Chondrocyte (in vitro differentiated cells): ENCODE measurements around the gene ING2. TPM values are rescaled to one million over a fixed set of nuclear protein-coding genes. Genes with fewer than 3 reads are reported as not detected.
"Not testable (repeated sequence)": the region's sequence is repeated elsewhere in the genome, so short reads cannot be mapped to it uniquely, and the experiment has no call there.

Source experiments
- DNase-seq: peaks from one replicate; pipeline ENCODE4 v3.0.0; 2021; ENCODE audit warnings: mixed read lengths, low spot score
- H3K27ac Mint-ChIP-seq: one replicate; pipeline ENCODE4 v1.8.0; 2021; ENCODE audit warnings: mild to moderate bottlenecking, moderate library complexity, mixed read lengths; ENCODE audit not compliant: unreplicated experiment
- H3K27me3 Mint-ChIP-seq: 2 replicates; pipeline ENCODE4 v1.8.0; 2021; ENCODE audit warnings: low read depth, mixed read lengths
- H3K36me3 Mint-ChIP-seq: 2 replicates; pipeline ENCODE4 v1.8.0; 2021; ENCODE audit warnings: low read depth, mixed read lengths
- H3K4me1 Mint-ChIP-seq: 2 replicates; pipeline ENCODE4 v1.8.0; 2021; ENCODE audit warnings: low read depth, mild to moderate bottlenecking, mixed read lengths
- H3K4me3 Mint-ChIP-seq: one replicate; pipeline ENCODE4 v1.8.0; 2021; ENCODE audit warnings: mild to moderate bottlenecking, moderate library complexity, mixed read lengths; ENCODE audit not compliant: unreplicated experiment
- H3K9me3 Mint-ChIP-seq: 2 replicates; pipeline ENCODE4 v1.8.0; 2021; ENCODE audit warnings: low read depth, mixed read lengths
- total RNA-seq: library from RNA; stranded (reverse); gene quantifications from 3 replicates; pipeline ENCODE4 v1.2.1, GENCODE V29; 2021
- TF ChIP-seq, protein P1 (sequence below): fragments of 200-600 bp; sonication (generic); IDR thresholded peaks from 2 replicates; pipeline ENCODE4 v1.5.0; 2021; ENCODE audit warnings: antibody characterized with exemption, mild to moderate bottlenecking, moderate library complexity

The ING2 gene
- total RNA-seq, 1 donor from 2014 or later = 10.3 TPM

DNA sequence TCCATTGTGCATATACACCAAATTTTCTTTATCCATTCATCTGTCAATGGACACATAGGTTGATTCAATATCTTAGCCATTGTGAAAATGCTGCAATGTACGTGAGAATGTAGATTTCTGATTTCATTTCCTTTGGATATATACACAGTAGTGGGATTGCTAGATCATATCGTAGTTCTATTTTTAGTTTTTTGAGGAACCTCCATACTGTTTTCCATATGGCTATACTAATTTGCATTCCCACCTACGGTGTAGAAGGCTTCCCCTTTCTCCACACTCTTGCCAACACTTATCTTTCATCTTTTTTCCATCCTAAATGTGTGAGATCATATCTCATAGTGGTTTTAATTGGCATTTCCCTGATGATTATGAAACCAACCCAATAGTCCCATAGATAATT is 43.4 kb downstream of the ING2 start:
- TF ChIP-seq, protein P1, sequence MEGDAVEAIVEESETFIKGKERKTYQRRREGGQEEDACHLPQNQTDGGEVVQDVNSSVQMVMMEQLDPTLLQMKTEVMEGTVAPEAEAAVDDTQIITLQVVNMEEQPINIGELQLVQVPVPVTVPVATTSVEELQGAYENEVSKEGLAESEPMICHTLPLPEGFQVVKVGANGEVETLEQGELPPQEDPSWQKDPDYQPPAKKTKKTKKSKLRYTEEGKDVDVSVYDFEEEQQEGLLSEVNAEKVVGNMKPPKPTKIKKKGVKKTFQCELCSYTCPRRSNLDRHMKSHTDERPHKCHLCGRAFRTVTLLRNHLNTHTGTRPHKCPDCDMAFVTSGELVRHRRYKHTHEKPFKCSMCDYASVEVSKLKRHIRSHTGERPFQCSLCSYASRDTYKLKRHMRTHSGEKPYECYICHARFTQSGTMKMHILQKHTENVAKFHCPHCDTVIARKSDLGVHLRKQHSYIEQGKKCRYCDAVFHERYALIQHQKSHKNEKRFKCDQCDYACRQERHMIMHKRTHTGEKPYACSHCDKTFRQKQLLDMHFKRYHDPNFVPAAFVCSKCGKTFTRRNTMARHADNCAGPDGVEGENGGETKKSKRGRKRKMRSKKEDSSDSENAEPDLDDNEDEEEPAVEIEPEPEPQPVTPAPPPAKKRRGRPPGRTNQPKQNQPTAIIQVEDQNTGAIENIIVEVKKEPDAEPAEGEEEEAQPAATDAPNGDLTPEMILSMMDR = no peak
- Mint-ChIP-seq H3K4me1 (no peaks in the 10 kb centered on the region), H3K4me3 (no peak overlapping the region), H3K27me3 (peaks cover 2% of the 10 kb centered on the region), H3K27ac (no peak overlapping the region), H3K36me3 (no peaks in the 10 kb centered on the region), H3K9me3 (peaks cover 10% of the 10 kb centered on the region)
- DNase-seq = no peak

DNA sequence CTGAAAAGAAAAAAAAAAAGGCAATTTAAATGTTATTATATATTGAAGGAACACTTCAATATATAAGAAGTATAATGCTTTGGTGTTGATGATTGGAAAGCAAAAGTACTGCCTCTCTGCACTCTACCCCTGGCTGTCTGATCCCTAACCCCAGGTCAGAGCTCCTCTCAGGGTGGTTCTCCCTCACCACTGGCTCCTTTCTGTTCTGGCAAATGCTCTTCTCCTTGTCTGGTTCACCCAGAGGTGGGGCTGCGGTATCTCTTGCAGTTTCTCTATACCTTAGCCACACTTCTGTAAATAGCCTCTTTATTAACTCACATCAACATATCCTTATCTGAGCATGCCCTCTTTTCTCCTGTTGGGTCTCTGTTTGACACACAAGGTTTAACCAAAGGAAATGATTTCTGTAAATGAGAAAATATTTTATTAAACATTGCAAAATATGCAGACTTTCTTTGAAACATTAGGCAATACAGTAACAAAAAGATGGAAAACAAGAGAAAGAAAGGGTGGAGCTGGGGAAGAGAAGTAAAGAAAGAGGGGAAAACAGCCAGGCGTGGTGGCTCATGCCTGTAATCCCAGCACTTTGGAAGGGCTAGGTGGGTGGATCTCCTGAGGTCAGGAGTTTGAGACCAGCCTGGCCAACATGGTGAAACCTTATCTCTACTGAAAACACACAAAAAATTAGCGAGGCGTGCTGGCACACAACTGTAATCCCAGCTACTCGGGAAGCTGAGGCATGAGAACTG is 45.7 kb downstream of the ING2 start:
- no peaks in the 10 kb centered on the region for H3K36me3 Mint-ChIP-seq
- no peaks in the 10 kb centered on the region for H3K4me1 Mint-ChIP-seq
- H3K27me3 Mint-ChIP-seq = peaks cover 2% of the 10 kb centered on the region
- no peaks in the 10 kb centered on the region for H3K9me3 Mint-ChIP-seq
- DNase-seq = no peak
- no peak overlapping the region for H3K27ac Mint-ChIP-seq
- TF ChIP-seq, protein P1 = no peak
- no peak overlapping the region for H3K4me3 Mint-ChIP-seq

DNA sequence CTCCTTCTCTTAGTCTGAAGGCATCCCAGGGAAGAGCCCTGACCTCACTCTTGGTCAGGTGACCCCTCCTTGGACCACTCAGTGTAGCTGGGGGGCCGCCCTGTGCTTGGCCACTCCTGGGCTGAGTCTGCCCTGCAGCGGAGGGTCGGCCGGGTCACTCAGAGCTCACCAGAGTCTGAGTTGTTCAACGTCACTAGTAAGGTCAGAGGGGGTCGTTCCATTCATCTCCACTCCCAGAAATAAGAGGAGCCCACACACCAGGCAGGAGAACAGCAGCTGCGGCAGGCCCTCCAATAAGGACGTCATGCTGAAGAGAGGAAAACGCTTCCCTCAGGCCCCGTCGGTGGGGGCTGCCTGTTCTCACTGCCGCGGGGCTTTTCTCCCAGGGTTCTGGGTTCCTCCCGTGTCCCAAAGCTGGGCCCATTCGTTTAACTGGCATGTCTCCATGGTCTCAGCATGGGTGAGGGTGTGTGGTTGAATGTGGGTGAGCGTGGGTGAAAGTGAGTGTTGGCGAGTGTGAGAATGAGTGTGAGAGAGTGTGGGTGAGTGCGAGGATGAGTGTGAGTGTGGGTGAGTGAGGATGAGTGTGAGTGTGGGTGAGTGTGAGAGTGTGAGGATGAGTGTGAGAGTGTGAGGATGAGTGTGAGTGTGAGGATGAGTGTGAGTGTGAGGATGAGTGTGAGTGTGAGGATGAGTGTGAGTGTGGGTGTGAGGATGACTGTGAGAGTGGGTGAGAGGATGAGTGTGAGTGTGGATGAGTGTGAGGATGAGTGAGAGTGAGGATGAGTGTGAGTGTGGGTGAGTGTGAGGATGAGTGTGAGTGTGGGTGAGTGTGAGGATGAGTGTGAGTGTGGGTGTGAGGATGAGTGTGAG is 47.7 kb downstream of the ING2 start:
- no peaks in the 10 kb centered on the region for H3K36me3 Mint-ChIP-seq

DNA sequence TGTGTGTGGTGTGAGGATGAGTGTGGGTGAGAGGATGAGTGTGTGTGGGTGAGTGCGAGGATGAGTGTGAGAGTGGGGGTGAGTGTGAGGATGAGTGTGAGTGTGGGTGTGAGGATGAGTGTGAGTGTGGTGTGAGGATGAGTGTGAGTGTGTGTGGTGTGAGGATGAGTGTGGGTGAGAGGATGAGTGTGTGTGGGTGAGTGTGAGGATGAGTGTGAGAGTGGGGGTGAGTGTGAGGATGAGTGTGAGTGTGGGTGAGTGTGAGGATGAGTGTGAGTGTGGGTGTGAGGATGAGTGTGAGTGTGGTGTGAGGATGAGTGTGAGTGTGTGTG is 48.3 kb downstream of the ING2 start:
- not testable (repeated sequence) for DNase-seq, H3K4me1 Mint-ChIP-seq, H3K36me3 Mint-ChIP-seq, H3K4me3 Mint-ChIP-seq, H3K27ac Mint-ChIP-seq, H3K9me3 Mint-ChIP-seq, H3K27me3 Mint-ChIP-seq

More for the DNA sequence above, 47.7 kb downstream of the ING2 start:
- TF ChIP-seq, protein P1 = no peak
- peaks cover 5% of the 10 kb centered on the region for H3K27me3 Mint-ChIP-seq
- no peak overlapping the region for H3K27ac Mint-ChIP-seq
- H3K9me3 Mint-ChIP-seq = no peaks in the 10 kb centered on the region
- no peak overlapping the region for H3K4me3 Mint-ChIP-seq
- no peak for DNase-seq
- no peaks in the 10 kb centered on the region for H3K4me1 Mint-ChIP-seq

DNA sequence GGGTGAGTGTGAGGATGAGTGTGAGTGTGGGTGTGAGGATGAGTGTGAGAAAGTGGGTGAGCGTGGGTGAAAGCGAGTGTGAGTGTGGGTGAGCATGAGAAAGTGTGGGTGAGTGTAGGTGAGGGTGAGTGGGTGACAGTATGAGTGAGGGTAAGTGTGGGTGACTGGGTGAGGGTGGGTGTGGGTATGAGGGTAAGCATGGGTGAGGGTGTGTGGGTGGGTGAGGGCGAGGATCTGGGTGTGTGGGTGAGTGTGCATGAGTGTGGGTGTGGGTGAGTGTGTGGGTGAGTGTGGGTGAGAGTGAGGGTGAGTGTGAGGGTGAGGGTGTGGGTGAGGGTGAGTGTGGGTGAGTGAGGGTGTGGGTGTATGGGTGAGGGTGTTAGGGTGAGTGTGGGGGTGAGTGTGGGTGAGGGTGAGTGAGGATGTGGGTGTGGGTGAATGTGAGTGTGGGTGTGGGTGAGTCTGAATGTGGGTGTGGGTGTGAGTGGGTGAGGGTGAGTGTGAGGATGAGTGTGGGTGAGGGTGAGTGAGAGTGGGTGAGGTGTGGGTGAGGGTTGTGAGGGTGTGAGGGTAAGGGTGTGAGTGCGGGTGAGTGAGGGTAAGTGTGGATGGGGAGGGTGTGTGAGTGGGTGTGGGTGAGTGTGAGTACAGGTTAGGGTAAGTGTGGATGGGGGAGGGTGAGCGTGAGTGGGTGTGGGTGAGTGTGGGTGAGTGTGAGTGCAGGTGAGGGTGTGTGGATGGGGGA is 48.9 kb downstream of the ING2 start:
- DNase-seq = no peak
- TF ChIP-seq, protein P1 = no peak
- H3K36me3 Mint-ChIP-seq = no peaks in the 10 kb centered on the region
- H3K4me1 Mint-ChIP-seq = no peaks in the 10 kb centered on the region
- H3K27ac Mint-ChIP-seq = no peak overlapping the region
- H3K27me3 Mint-ChIP-seq = peaks cover 3% of the 10 kb centered on the region
- no peaks in the 10 kb centered on the region for H3K9me3 Mint-ChIP-seq
- no peak overlapping the region for H3K4me3 Mint-ChIP-seq
